Fibroblast of lung (primary cell): ENCODE results near the gene LAPTM5.

Source experiments
- CTCF ChIP-seq, 2 donors: IDR thresholded peaks in 1 of 2; conservative IDR thresholded peaks in 1 of 2; 1 replicate in 1 of 2; 2 replicates in 1 of 2; pipeline ENCODE4 v1.5.1; 2011 to 2012; ENCODE audit warnings: low read length in 2 of 2, control low read depth in 1 of 2, inconsistent platforms in 1 of 2, low read depth in 1 of 2, mild to moderate bottlenecking in 1 of 2
- EZH2 ChIP-seq: IDR thresholded peaks from 2 replicates; pipeline ENCODE4 v1.5.1; 2012; ENCODE audit warnings: low read length, control low read depth, mild to moderate bottlenecking; ENCODE audit errors: missing control alignments

GRCh38 chr1:30777904-30778153 lies 20.3 kb upstream of the LAPTM5 start:
- no peak for TF ChIP-seq EZH2
- TF ChIP-seq CTCF (conservative IDR thresholded peaks at IDR 0.05 in 1 of 2, IDR thresholded peaks at IDR 0.05 in 1 of 2; ENCODE audit: low read depth in 1 of 2, low read length in 2 of 2): peak; percentile 8 to 23
